Measurements from ENCODE around the gene ZEB2. TPM values are rescaled to one million over a fixed set of nuclear protein-coding genes. Genes with fewer than 3 reads are reported as not detected.

ZEB2 gene
- total RNA-seq, 1 experiment from 2014 or later = 1.2 TPM

GRCh38 chr2:144409241-144409640, 110.7 kb downstream of the ZEB2 start:
- no peak overlapping the region for H3K14ac ChIP-seq (ENCODE audit: insufficient read depth, low read length)
- H3K27ac ChIP-seq (ENCODE audit: insufficient read length, low read depth, low read length) = no peak overlapping the region
- Mint-ChIP-seq H3K4me3 (no peak overlapping the region), H3K4me1 (peaks cover 20 to 21% of the 10 kb centered on the region in 2 experiments), H3K9me3 (no peaks in the 10 kb centered on the region; a peak in 1 of 5 replicates), H3K36me3 (ENCODE audit: insufficient read depth in 1 of 3, low read depth in 3 of 3) (no peaks in the 10 kb centered on the region), H3K27me3 (ENCODE audit: low read depth) (no peaks in the 10 kb centered on the region), H3K27ac (no peak overlapping the region)
- H3K79me2 ChIP-seq (ENCODE audit: insufficient read depth, low read length) = no peaks in the 10 kb centered on the region
- H3K18ac ChIP-seq (ENCODE audit: insufficient read length, low read depth, low read length) = no peak overlapping the region
- no peak overlapping the region for H2BK12ac ChIP-seq (ENCODE audit: insufficient read length, low read depth, low read length)
- no peak overlapping the region for H4K5ac ChIP-seq (ENCODE audit: insufficient read length, low read depth, low read length)
- H3K9me3 ChIP-seq (ENCODE audit: control insufficient read depth, low read depth, low read length) = no peaks in the 10 kb centered on the region
- no peaks in the 10 kb centered on the region for H4K20me1 ChIP-seq (ENCODE audit: control insufficient read depth, insufficient read depth, insufficient read length)
- no peak for DNase-seq
- H3K27me3 ChIP-seq (ENCODE audit: insufficient read depth, low read length) = no peaks in the 10 kb centered on the region
- no peak overlapping the region for H3K23ac ChIP-seq (ENCODE audit: insufficient read length, low read depth, low read length)
- no peak overlapping the region for H3T11ph ChIP-seq (ENCODE audit: low read length)
- TF ChIP-seq, protein P1, sequence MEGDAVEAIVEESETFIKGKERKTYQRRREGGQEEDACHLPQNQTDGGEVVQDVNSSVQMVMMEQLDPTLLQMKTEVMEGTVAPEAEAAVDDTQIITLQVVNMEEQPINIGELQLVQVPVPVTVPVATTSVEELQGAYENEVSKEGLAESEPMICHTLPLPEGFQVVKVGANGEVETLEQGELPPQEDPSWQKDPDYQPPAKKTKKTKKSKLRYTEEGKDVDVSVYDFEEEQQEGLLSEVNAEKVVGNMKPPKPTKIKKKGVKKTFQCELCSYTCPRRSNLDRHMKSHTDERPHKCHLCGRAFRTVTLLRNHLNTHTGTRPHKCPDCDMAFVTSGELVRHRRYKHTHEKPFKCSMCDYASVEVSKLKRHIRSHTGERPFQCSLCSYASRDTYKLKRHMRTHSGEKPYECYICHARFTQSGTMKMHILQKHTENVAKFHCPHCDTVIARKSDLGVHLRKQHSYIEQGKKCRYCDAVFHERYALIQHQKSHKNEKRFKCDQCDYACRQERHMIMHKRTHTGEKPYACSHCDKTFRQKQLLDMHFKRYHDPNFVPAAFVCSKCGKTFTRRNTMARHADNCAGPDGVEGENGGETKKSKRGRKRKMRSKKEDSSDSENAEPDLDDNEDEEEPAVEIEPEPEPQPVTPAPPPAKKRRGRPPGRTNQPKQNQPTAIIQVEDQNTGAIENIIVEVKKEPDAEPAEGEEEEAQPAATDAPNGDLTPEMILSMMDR (conservative IDR thresholded peaks at IDR 0.05) = no peak
- no peak overlapping the region for H2BK15ac ChIP-seq (ENCODE audit: low read depth, low read length)
- no peak overlapping the region for H2BK20ac ChIP-seq (ENCODE audit: low read depth, low read length, poor library complexity, severe bottlenecking)
- no peaks in the 10 kb centered on the region for H3K79me1 ChIP-seq (ENCODE audit: insufficient read depth, low read depth, low read length, poor library complexity, severe bottlenecking)
- H4K91ac ChIP-seq (ENCODE audit: insufficient read length, low read depth, low read length) = no peak overlapping the region
- H3K9ac ChIP-seq (ENCODE audit: extremely low read depth, insufficient read length, low read length) = no peak overlapping the region
- no peak overlapping the region for H2BK120ac ChIP-seq (ENCODE audit: low read depth, low read length, poor library complexity, severe bottlenecking)
- H3K4me2 ChIP-seq (ENCODE audit: insufficient read depth, insufficient read length, low read length) = no peak overlapping the region
- H2AK5ac ChIP-seq (ENCODE audit: insufficient read length, low read length) = no peak overlapping the region
- no peak overlapping the region for H3K4ac ChIP-seq (ENCODE audit: low read depth, low read length)
- no peak overlapping the region for H4K8ac ChIP-seq (replicated peaks; ENCODE audit: insufficient read length, low read depth, low read length)
- H2BK5ac ChIP-seq (ENCODE audit: insufficient read length, low read length) = no peak overlapping the region
- no peaks in the 10 kb centered on the region for H3K23me2 ChIP-seq (ENCODE audit: insufficient read length, low read depth, low read length, poor library complexity, severe bottlenecking)
- no peak overlapping the region for H2AFZ ChIP-seq (ENCODE audit: low read length)
- peaks cover 6% of the 10 kb centered on the region; the same call in 1 of the 2 replicates for H3K4me1 ChIP-seq (ENCODE audit: insufficient read depth, low read length)
- no peak overlapping the region for H3K56ac ChIP-seq (ENCODE audit: insufficient read length, low read depth, low read length)

All from H9 (cell line).